Prostate gland (tissue), 2 donors: ENCODE measurements around the gene NPTX1. TPM values are rescaled to one million over a fixed set of nuclear protein-coding genes. Genes with fewer than 3 reads are reported as not detected.
"Not testable (repeated sequence)": the region's sequence is repeated elsewhere in the genome, so short reads cannot be mapped to it uniquely, and the experiment has no call there.

ENCODE experiments used
- DNase-seq: peaks from one replicate; pipeline ENCODE4 v3.0.0-alpha.2; 2019; ENCODE audit warnings: low spot score
- H3K27ac ChIP-seq, 2 donors: fragments of 200-600 bp; sonication (generic); 2 replicates each; pipeline ENCODE4 v1.5.1; 2017 to 2019
- H3K27me3 ChIP-seq: fragments of 200-600 bp; sonication (generic); replicated peaks from 2 replicates; pipeline ENCODE4 v1.5.1; 2019; ENCODE audit not compliant: insufficient read depth
- H3K36me3 ChIP-seq, 2 donors: fragments of 200-600 bp; sonication (generic); 1 replicate in 1 of 2; 2 replicates in 1 of 2; pipeline versions ENCODE4 v1.5.1 to v1.8.1; 2017 to 2019
- H3K4me1 ChIP-seq: fragments of 200-600 bp; sonication (generic); replicated peaks from 2 replicates; pipeline ENCODE4 v1.5.1; 2019
- H3K4me3 ChIP-seq, 2 donors: fragments of 200-600 bp; sonication (generic); 2 replicates each; pipeline ENCODE4 v1.5.1; 2017 to 2019
- H3K9me3 ChIP-seq: fragments of 200-600 bp; sonication (generic); 2 replicates; pipeline ENCODE4 v1.5.1; 2017
- POLR2A ChIP-seq: fragments of 450-650 bp; IDR thresholded peaks from one replicate; pipeline ENCODE4 v1.6.1; 2016; ENCODE audit warnings: antibody characterized with exemption, mild to moderate bottlenecking
- POLR2AphosphoS5 ChIP-seq: sonication (generic); formaldehyde crosslinking; IDR thresholded peaks from one replicate; pipeline ENCODE4 v1.6.1; 2017; ENCODE audit warnings: antibody characterized with exemption
- WGBS: methylation state at CpG from one replicate; pipeline ENCODE4 v1.1.5; 2018; 5-methylcytosine and 5-hydroxymethylcytosine counted together
- intact Hi-C: fragments of 100-400 bp; cut with DNase I; formaldehyde crosslinking; loops from one replicate; pipeline ENCODE4 v1.14.2; 2022
- total RNA-seq, 2 donors: library from RNA; depleted of rRNA; stranded (reverse); fragments of >200 nt; gene quantifications; one replicate each; pipeline ENCODE4 v1.1.0, GENCODE V29; 2016
- TF ChIP-seq, protein P1 (sequence below), 4 experiments: fragments of 200-600 bp in 2 of 4; fragments of 450-650 bp in 2 of 4; sonication (generic) in 2 of 4; IDR thresholded peaks; 1 replicate in 3 of 4; 2 replicates in 1 of 4; pipeline ENCODE4 v1.5.1; 2016 to 2019; ENCODE audit warnings: antibody characterized with exemption in 4 of 4, mild to moderate bottlenecking in 2 of 4, moderate library complexity in 2 of 4

Gene NPTX1
- total RNA-seq, 2 donors from 2014 or later, result 0.34 to 0.73 TPM

DNA sequence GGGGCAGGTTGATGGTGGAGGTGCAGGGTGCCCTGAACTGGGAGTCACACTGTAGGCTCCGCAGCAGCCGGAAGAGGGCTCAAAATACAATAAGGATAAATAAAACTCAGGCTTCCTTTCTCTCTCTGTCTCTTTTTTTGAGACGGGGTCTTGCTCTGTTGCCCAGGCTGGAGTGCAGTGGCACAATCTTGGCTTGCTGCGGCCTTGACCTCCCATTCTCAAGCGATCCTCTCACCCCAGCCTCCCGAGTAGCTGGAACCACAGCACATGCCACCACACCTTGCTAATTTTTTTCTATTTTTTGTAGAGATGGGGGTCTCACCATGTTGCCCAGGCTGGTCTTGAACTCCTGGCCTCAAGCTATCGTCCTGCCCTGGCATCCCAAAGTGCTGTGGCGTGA lies 32.9 kb upstream of the NPTX1 start:
- intact Hi-C loops, result no loop called here
- Histone ChIP-seq H3K36me3 (no peaks in the 10 kb centered on the region), H3K27me3 (no peaks in the 10 kb centered on the region), H3K4me1 (no peaks in the 10 kb centered on the region), H3K4me3 (no peak overlapping the region), H3K27ac (no peak overlapping the region), H3K9me3 (no peaks in the 10 kb centered on the region)
- DNase-seq, result no peak
- 87% methylated on average over 8 of the region's 8 CpGs for WGBS
- TF ChIP-seq POLR2A (no peak), POLR2AphosphoS5 (no peak)
- TF ChIP-seq, protein P1, sequence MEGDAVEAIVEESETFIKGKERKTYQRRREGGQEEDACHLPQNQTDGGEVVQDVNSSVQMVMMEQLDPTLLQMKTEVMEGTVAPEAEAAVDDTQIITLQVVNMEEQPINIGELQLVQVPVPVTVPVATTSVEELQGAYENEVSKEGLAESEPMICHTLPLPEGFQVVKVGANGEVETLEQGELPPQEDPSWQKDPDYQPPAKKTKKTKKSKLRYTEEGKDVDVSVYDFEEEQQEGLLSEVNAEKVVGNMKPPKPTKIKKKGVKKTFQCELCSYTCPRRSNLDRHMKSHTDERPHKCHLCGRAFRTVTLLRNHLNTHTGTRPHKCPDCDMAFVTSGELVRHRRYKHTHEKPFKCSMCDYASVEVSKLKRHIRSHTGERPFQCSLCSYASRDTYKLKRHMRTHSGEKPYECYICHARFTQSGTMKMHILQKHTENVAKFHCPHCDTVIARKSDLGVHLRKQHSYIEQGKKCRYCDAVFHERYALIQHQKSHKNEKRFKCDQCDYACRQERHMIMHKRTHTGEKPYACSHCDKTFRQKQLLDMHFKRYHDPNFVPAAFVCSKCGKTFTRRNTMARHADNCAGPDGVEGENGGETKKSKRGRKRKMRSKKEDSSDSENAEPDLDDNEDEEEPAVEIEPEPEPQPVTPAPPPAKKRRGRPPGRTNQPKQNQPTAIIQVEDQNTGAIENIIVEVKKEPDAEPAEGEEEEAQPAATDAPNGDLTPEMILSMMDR (IDR thresholded peaks at IDR 0.05), result no peak

DNA sequence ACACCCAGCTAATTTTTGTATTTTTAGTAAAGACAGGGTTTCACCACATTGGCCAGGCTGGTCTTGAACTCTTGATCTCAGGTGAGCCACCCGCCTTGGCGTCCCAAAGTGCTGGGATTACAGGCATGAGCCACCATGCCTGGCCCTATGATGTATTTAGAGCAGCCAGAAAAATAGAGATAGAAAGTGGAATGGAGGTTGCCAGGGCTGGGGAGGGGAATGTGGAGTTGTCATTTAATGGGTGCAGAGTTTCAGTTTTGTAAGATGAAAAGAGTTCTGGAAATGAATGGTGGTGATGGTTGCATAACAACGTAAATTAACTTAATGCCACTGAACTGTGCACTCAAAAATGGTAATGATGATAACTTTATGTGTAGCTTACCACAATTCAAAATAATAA lies 31.6 kb upstream of the NPTX1 start:
- H3K4me1 ChIP-seq, result no peaks in the 10 kb centered on the region
- 95% methylated on average over 3 of the region's 3 CpGs for WGBS
- no peaks in the 10 kb centered on the region for H3K27me3 ChIP-seq
- no peak overlapping the region for H3K4me3 ChIP-seq
- no peaks in the 10 kb centered on the region for H3K36me3 ChIP-seq
- H3K27ac ChIP-seq, result no peak overlapping the region
- no peak for DNase-seq
- intact Hi-C loops, result no loop called here
- no peaks in the 10 kb centered on the region for H3K9me3 ChIP-seq
- TF ChIP-seq POLR2A (no peak), POLR2AphosphoS5 (no peak)
- TF ChIP-seq, protein P1 (IDR thresholded peaks at IDR 0.05), result no peak

DNA sequence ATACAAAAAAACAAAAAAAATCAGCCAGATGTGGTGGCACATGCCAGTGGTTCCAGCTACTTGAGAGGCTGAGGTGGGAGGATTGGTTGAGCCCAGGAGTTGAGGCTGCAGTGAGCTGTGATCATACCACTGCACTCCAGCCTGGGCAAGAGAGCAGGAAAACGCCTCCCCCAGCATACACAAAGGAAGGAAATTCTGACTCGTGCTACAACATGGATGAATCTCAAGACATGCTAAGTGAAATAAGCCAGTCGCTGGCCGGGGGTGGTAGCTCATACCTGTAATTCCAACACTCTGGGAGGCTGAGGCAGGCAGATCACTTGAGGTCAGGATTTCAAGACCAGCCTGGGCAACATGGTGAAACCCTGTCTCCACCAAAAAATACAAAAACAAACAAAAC lies 30.8 kb upstream of the NPTX1 start:
- H3K4me1 ChIP-seq, H3K27me3 ChIP-seq, H3K27ac ChIP-seq, H3K4me3 ChIP-seq, H3K9me3 ChIP-seq, H3K36me3 ChIP-seq, intact Hi-C loops, DNase-seq: not testable (repeated sequence)
- WGBS, result 61% methylated on average over 4 of the region's 4 CpGs

DNA sequence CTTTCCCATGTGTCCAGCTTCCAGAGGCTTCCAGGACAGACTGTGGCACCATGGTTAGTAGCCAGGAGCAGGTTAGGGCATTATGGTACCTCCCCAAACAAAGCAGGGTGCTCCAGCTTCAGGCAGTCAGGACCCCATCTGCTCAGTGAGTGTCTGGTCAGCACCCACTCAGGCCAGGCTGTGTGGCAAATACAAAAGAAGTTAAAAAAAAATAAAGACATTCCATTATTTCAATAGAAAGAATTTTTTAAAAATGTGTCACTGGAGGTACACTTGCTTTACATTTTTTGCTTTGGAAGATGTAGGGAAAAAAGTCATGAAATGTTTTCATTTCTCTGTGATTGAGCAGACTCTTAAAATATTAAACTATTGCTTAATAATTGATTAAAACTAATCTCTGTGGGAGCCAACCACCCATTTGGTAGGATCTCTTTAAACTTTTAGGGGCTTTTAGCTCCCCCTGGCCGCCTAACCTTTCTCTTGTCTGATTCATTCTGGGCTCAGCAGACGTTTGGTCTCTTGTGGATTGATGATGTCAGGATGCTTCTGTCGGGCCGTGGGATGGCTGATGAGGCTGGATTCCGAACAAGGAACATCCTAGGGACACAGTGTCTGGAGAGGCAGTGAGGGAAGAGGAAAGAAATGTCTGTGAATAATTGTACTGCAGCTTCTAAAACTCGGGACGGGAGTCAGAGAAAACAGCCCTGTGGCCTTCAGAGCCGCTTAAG lies 28.4 kb upstream of the NPTX1 start:
- WGBS, result 23% methylated on average over 8 of the region's 8 CpGs
- H3K36me3 ChIP-seq, result no peaks in the 10 kb centered on the region
- no peaks in the 10 kb centered on the region for H3K27me3 ChIP-seq
- H3K4me3 ChIP-seq, result no peak overlapping the region
- DNase-seq, result no peak
- intact Hi-C loops, result no loop called here
- no peaks in the 10 kb centered on the region for H3K9me3 ChIP-seq
- TF ChIP-seq POLR2AphosphoS5, result no peak
- TF ChIP-seq POLR2A, result no peak
- TF ChIP-seq, protein P1 (IDR thresholded peaks at IDR 0.05), result no peak
- no peak overlapping the region for H3K27ac ChIP-seq
- no peaks in the 10 kb centered on the region for H3K4me1 ChIP-seq

DNA sequence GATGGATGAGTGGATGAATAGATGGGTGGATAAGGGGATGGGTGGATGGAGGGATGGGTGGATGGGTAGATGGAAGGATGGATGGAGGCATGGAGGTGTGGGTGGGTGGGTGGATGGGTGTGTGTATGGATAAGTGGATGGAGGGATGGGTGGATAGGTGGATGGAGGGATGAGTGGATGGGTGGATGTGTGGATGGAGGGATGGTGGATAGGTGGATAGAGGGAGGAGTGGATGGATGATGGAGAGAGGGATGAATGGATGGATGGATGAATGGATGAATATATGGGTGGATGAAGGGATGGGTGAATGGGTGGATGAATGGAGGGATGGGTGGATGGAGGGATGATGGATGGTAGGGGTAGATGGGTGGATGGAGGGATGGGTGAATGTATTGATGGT lies 27.5 kb upstream of the NPTX1 start:
- H3K36me3 ChIP-seq, result no peaks in the 10 kb centered on the region
- TF ChIP-seq POLR2AphosphoS5, result no peak
- TF ChIP-seq, protein P1 (IDR thresholded peaks at IDR 0.05), result no peak
- TF ChIP-seq POLR2A, result no peak
- H3K27me3 ChIP-seq, result no peaks in the 10 kb centered on the region
- intact Hi-C loops, result no loop called here
- H3K9me3 ChIP-seq, result no peaks in the 10 kb centered on the region
- DNase-seq, result no peak
- H3K27ac ChIP-seq, result no peak overlapping the region
- H3K4me3 ChIP-seq, result no peak overlapping the region
- no peaks in the 10 kb centered on the region for H3K4me1 ChIP-seq
